Measurements from ENCODE around the gene TMEM101.
"Not testable (repeated sequence)": the region's sequence is repeated elsewhere in the genome, so short reads cannot be mapped to it uniquely, and the experiment has no call there.

TMEM101 gene

DNA sequence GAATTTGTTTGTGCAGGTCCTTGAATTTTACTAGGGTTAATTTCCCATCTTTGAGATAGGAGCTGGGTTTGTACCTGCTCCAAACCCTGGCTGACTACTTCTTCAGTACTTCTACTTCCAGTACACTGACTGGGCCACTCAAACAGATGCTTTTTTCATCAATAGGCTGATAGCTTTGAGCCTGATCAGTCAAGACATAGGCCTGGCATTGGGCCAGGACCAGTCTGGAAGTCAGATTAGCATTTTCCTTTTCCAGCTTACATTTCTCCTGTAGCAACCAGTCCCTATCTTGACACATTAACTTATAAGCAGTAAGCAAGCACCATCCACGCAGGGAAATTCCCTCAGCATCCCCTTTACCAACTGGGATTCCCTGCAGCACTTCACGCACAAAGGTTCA, 7.5 kb upstream of the TMEM101 start:
- no peaks in the 10 kb centered on the region for H3K4me1 ChIP-seq (ENCODE audit: low read depth, poor library complexity, severe bottlenecking)
- H3K9ac ChIP-seq = no peak overlapping the region
- H3K36me3 ChIP-seq (ENCODE audit: insufficient read depth) = no peaks in the 10 kb centered on the region
- TF ChIP-seq CTCF (conservative IDR thresholded peaks at IDR 0.05; ENCODE audit: low read depth, low read length) = no peak
- H2AFZ ChIP-seq (ENCODE audit: low read depth) = no peak overlapping the region
- H4K20me1 ChIP-seq (ENCODE audit: insufficient read depth) = no peaks in the 10 kb centered on the region
- H3K79me2 ChIP-seq (ENCODE audit: insufficient read depth, low read depth) = no peaks in the 10 kb centered on the region
- H3K4me2 ChIP-seq = no peak overlapping the region
- H3K4me3 ChIP-seq (IDR thresholded peaks at IDR 0.05; ENCODE audit: insufficient read depth, low read depth, low read length) = no peak overlapping the region
- H3K27me3 ChIP-seq (ENCODE audit: insufficient read depth, low read depth) = no peaks in the 10 kb centered on the region
- no peak overlapping the region for H3K27ac ChIP-seq

DNA sequence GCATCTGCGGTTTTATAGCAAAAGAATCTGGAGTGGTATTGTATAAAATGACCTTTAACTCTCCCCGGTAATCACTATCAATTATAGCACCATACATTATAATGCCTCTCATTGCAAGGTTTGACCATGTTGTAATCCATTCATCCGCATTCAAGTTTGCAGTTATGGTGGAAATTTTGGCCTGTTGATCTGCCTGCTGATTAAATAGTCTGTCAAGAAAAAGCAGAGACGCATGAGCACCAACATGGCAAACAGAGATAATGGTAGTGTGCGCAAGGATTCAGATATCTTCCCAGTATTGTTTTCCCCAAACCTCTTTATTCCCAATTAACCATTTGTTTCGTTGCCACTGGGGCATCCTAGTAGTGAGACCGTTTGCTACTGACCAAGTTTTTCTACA, 6.5 kb upstream of the TMEM101 start:
- H2AFZ ChIP-seq (ENCODE audit: low read depth); H3K27ac ChIP-seq; H3K4me2 ChIP-seq; H3K36me3 ChIP-seq (ENCODE audit: insufficient read depth); H3K9ac ChIP-seq; H3K27me3 ChIP-seq (ENCODE audit: insufficient read depth, low read depth); H4K20me1 ChIP-seq (ENCODE audit: insufficient read depth); H3K4me1 ChIP-seq (ENCODE audit: low read depth, poor library complexity, severe bottlenecking); H3K79me2 ChIP-seq (ENCODE audit: insufficient read depth, low read depth); H3K4me3 ChIP-seq (IDR thresholded peaks at IDR 0.05; ENCODE audit: insufficient read depth, low read depth, low read length): not testable (repeated sequence)

GRCh38 chr17:44014133-44014436, 678 bp downstream of the TMEM101 start:
- H3K4me2 ChIP-seq = peak overlapping the region; percentile 94
- no peak overlapping the region for H3K4me3 ChIP-seq (IDR thresholded peaks at IDR 0.05; ENCODE audit: insufficient read depth, low read depth, low read length)
- peak overlapping the region; percentile 90 for H2AFZ ChIP-seq (ENCODE audit: low read depth)
- peak overlapping the region; percentile 81 for H3K9ac ChIP-seq
- peaks cover 29% of the 10 kb centered on the region for H3K4me1 ChIP-seq (ENCODE audit: low read depth, poor library complexity, severe bottlenecking)
- TF ChIP-seq CTCF (conservative IDR thresholded peaks at IDR 0.05; ENCODE audit: low read depth, low read length) = no peak
- H3K27ac ChIP-seq = no peak overlapping the region
- no peaks in the 10 kb centered on the region for H3K36me3 ChIP-seq (ENCODE audit: insufficient read depth)
- no peaks in the 10 kb centered on the region; the same call in 1 of the 2 replicates for H3K79me2 ChIP-seq (ENCODE audit: insufficient read depth, low read depth)
- H3K27me3 ChIP-seq (ENCODE audit: insufficient read depth, low read depth) = no peaks in the 10 kb centered on the region
- H4K20me1 ChIP-seq (ENCODE audit: insufficient read depth) = no peaks in the 10 kb centered on the region

DNA sequence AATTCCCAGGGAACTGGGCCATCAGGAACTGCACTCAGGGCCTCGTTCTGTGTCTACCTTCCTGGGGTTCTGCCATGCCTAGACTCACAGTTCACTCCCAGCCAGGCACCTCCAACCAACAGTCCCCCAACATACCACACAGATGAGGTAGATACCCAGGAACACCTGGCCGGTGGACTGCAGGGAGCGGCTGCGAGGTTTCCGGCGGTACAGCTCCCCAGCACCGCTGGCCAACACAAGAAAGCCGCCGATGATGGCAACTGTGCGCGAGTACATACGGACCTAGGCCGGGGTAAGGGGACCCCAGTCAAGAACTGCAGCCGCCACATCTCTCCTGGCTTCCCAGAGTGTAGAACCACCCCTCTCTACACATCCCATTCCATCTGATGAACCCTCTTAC, 1.9 kb downstream of the TMEM101 start:
- no peaks in the 10 kb centered on the region for H4K20me1 ChIP-seq (ENCODE audit: insufficient read depth)
- no peak overlapping the region for H3K4me3 ChIP-seq (IDR thresholded peaks at IDR 0.05; ENCODE audit: insufficient read depth, low read depth, low read length)
- no peak overlapping the region for H3K4me2 ChIP-seq
- H3K4me1 ChIP-seq (ENCODE audit: low read depth, poor library complexity, severe bottlenecking) = peaks cover 33% of the 10 kb centered on the region
- no peak overlapping the region for H2AFZ ChIP-seq (ENCODE audit: low read depth)
- H3K79me2 ChIP-seq (ENCODE audit: insufficient read depth, low read depth) = no peaks in the 10 kb centered on the region; the same call in 1 of the 2 replicates
- TF ChIP-seq CTCF (conservative IDR thresholded peaks at IDR 0.05; ENCODE audit: low read depth, low read length) = no peak
- H3K27me3 ChIP-seq (ENCODE audit: insufficient read depth, low read depth) = no peaks in the 10 kb centered on the region
- no peaks in the 10 kb centered on the region for H3K36me3 ChIP-seq (ENCODE audit: insufficient read depth)
- no peak overlapping the region for H3K9ac ChIP-seq
- H3K27ac ChIP-seq = no peak overlapping the region

DNA sequence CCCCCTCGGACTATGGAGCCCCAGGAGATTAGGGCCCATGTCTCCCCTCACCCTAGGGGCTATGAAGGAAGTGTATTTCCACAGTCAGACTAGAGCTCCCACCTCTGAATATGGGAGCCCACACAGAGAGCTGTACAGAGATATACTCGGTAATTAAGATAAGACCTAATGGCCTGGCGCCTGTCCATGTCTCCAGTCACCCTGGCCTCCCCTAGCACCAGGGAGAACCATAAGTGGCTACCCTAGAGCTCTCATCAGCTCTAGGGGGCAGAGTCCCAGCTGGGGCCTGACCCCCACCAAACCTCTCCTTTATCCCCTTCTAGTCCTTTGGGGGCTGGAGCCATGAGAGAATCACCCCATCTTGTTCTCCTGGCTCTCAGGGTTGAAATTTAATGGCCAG, 2.4 kb downstream of the TMEM101 start:
- Histone ChIP-seq H3K9ac (no peak overlapping the region), H3K36me3 (ENCODE audit: insufficient read depth) (no peaks in the 10 kb centered on the region), H3K4me3 (IDR thresholded peaks at IDR 0.05; ENCODE audit: insufficient read depth, low read depth, low read length) (no peak overlapping the region), H2AFZ (ENCODE audit: low read depth) (no peak overlapping the region), H3K79me2 (ENCODE audit: insufficient read depth, low read depth) (no peaks in the 10 kb centered on the region; the same call in 1 of the 2 replicates), H3K27ac (no peak overlapping the region), H3K4me1 (ENCODE audit: low read depth, poor library complexity, severe bottlenecking) (peaks cover 37% of the 10 kb centered on the region), H3K27me3 (ENCODE audit: insufficient read depth, low read depth) (no peaks in the 10 kb centered on the region), H3K4me2 (no peak overlapping the region), H4K20me1 (ENCODE audit: insufficient read depth) (no peaks in the 10 kb centered on the region)
- TF ChIP-seq CTCF (conservative IDR thresholded peaks at IDR 0.05; ENCODE audit: low read depth, low read length) = no peak
